ENCODE measurements around the gene DDX49.

Gene DDX49

DNA sequence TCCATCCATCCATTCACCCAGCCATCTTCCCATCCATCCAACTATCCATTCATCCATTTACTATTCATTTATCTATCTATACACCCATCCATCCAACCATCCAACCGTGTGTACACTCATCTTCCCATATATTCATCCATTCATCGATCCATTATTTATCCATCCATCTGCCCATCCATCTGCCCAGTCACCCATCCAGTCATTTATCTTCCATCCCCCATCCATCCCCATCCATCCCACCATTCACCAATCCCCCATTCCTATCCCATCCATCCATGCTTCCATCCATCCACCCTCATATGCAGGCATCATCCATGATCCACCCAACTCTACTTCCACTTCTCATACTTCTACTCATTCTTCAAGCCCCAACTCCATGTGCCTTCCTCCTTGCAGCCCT lies 35.5 kb downstream of the DDX49 start:
- no peaks in the 10 kb centered on the region for H3K36me3 ChIP-seq
- no peaks in the 10 kb centered on the region for H3K9me3 ChIP-seq (ENCODE audit: severe bottlenecking)
- TF ChIP-seq, protein P1, sequence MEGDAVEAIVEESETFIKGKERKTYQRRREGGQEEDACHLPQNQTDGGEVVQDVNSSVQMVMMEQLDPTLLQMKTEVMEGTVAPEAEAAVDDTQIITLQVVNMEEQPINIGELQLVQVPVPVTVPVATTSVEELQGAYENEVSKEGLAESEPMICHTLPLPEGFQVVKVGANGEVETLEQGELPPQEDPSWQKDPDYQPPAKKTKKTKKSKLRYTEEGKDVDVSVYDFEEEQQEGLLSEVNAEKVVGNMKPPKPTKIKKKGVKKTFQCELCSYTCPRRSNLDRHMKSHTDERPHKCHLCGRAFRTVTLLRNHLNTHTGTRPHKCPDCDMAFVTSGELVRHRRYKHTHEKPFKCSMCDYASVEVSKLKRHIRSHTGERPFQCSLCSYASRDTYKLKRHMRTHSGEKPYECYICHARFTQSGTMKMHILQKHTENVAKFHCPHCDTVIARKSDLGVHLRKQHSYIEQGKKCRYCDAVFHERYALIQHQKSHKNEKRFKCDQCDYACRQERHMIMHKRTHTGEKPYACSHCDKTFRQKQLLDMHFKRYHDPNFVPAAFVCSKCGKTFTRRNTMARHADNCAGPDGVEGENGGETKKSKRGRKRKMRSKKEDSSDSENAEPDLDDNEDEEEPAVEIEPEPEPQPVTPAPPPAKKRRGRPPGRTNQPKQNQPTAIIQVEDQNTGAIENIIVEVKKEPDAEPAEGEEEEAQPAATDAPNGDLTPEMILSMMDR (IDR thresholded peaks at IDR 0.05; ENCODE audit: low read depth, low read length), result no peak
- H3K4me3 ChIP-seq (ENCODE audit: low read depth, low read length), result no peak overlapping the region
- no peak overlapping the region for H3K27ac ChIP-seq
- H3K27me3 ChIP-seq (ENCODE audit: insufficient read depth, low read depth, severe bottlenecking), result no peaks in the 10 kb centered on the region
- no peak for DNase-seq

DNA sequence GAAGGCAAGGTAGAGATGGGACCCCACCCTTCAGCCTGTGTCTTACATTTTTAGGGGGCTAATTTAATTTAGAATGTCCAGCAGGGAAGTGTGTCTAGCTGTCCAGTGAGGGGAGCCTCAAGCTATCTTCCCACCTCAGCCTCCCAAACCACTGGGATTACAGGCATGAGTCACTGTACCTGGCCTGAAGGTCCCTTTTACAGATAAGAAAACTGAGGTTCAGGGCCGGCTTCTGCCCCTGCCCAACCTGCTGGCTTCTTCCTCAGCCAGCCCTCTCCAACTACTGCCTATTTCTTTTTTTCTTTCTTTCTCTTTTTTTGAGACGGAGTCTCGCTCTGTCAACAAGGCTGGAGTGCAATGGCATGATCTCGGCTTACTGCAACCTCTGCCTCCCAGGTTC lies 40.9 kb downstream of the DDX49 start:
- Histone ChIP-seq H3K27ac (no peak overlapping the region), H3K27me3 (ENCODE audit: insufficient read depth, low read depth, severe bottlenecking) (no peaks in the 10 kb centered on the region), H3K9me3 (ENCODE audit: severe bottlenecking) (no peaks in the 10 kb centered on the region), H3K4me3 (ENCODE audit: low read depth, low read length) (no peak overlapping the region), H3K36me3 (no peaks in the 10 kb centered on the region)
- TF ChIP-seq, protein P1 (IDR thresholded peaks at IDR 0.05; ENCODE audit: low read depth, low read length), result no peak
- no peak for DNase-seq

DNA sequence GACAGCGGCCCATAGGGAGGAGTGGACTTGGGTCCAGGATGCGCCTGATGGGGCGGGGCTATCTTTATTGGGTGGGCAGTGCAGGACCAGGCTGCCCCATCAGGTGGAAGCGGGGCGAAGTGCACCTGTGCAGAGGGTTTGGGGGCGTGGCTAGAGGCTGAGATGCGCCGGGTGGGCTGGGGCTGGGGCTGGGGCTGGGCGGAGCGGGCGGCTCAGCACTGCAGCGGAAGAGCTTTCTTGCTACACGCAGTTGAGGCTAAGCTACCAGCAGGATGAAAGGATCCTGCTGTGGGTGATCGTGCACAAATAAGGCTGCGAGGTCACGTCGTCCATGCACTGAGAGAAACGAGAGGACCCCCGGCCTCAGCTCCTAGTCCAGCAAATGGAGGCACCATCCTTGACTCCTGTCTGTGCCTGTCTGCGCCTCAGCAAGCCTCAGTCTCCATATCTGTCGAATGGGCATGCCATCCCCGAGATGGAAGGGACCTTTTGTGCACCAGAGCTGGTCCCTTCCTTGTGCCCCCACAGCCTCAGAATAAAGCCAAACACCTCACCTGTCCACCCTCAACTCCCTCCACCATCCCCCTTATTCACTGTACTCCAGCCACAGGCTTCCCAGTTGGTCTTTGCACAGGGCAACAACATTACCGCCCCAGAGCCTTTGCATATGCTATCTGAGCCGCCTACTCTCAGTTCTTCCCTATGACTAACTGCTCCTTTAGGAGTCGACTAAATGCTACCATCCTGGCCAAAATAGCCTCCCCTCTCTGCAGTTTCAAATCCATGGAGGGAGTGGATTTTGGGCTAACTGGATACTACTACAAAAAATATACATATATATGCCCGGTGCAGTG lies 42.5 kb downstream of the DDX49 start:
- H3K27me3 ChIP-seq (ENCODE audit: insufficient read depth, low read depth, severe bottlenecking), result no peaks in the 10 kb centered on the region
- H3K9me3 ChIP-seq (ENCODE audit: severe bottlenecking), result no peaks in the 10 kb centered on the region
- no peak for DNase-seq
- no peak overlapping the region for H3K27ac ChIP-seq
- H3K36me3 ChIP-seq, result no peaks in the 10 kb centered on the region
- TF ChIP-seq, protein P1 (IDR thresholded peaks at IDR 0.05; ENCODE audit: low read depth, low read length), result no peak
- no peak overlapping the region for H3K4me3 ChIP-seq (ENCODE audit: low read depth, low read length)

DNA sequence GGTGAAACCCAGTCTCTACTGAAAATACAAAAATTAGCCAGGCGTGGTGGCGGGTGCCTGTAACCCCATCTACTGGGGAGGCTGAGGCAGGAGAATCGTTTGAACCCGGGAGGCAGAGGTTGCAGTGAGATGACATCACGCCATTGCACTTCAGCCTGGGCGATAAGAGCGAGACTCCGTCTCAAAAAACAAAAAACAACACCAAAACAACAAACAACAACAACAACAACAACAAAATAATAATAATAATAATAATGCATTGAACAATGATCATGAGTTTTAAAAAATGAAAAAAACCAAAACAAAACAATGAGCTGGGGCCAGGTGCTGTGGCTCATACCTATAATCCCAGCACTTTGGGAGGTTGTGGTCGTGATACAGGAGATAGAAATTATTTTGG lies 44.6 kb downstream of the DDX49 start:
- Histone ChIP-seq H3K9me3 (ENCODE audit: severe bottlenecking) (peaks cover 3% of the 10 kb centered on the region), H3K4me3 (ENCODE audit: low read depth, low read length) (no peak overlapping the region), H3K27me3 (ENCODE audit: insufficient read depth, low read depth, severe bottlenecking) (no peaks in the 10 kb centered on the region), H3K36me3 (no peaks in the 10 kb centered on the region), H3K27ac (no peak overlapping the region)
- TF ChIP-seq, protein P1 (IDR thresholded peaks at IDR 0.05; ENCODE audit: low read depth, low read length), result no peak
- no peak for DNase-seq

DNA sequence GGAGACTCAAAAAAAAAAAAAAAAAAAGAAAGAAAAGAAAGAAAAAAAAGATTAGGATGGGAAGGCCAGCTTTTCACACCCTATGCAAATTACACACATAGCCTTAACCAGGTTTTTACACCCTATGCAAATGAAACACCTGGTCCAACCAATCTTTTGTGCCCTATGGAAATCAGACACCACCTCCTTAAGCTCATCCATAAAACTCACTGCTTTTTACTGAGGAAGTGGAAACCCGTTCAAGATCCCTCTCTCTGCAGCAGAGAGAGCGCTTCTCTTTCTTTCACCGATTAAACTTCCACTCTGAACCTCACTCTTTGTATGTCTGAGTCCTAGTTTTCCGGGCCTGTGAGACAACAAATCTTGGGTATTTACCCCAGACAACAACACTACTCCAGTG lies 46.8 kb downstream of the DDX49 start:
- TF ChIP-seq, protein P1 (IDR thresholded peaks at IDR 0.05; ENCODE audit: low read depth, low read length), result no peak
- Histone ChIP-seq H3K4me3 (ENCODE audit: low read depth, low read length) (no peak overlapping the region), H3K27me3 (ENCODE audit: insufficient read depth, low read depth, severe bottlenecking) (no peaks in the 10 kb centered on the region), H3K36me3 (no peaks in the 10 kb centered on the region), H3K27ac (no peak overlapping the region), H3K9me3 (ENCODE audit: severe bottlenecking) (peaks cover 3% of the 10 kb centered on the region)
- DNase-seq, result no peak

Measured in WERI-Rb-1 (cell line).